A549 (cell line): Measurements from ENCODE around the gene MAGI2.

Source experiments
- CHD2 ChIP-seq: fragments of 150-350 bp; IDR thresholded peaks from 2 replicates; pipeline ENCODE4 v1.6.1; 2014; ENCODE audit warnings: low read length; ENCODE audit not compliant: partially characterized antibody
- CTCF ChIP-seq: fragments of >200 bp; sonication (Bioruptor Twin); formaldehyde crosslinking; IDR thresholded peaks from 3 replicates; pipeline ENCODE4 v1.5.1; 2016
- HMGXB4 ChIP-seq: fragments of 250-450 bp; sonication (Bioruptor Pico); IDR thresholded peaks from 2 replicates; pipeline ENCODE4 v1.5.0; 2021; ENCODE audit warnings: mild to moderate bottlenecking, moderate library complexity, borderline replicate concordance
- POLR2A ChIP-seq: IDR thresholded peaks from 2 replicates; pipeline ENCODE4 v1.6.1; 2012; ENCODE audit warnings: mild to moderate bottlenecking, low read length

GRCh38 chr7:79339208-79339925 is 114.1 kb downstream of the MAGI2 start:
- no peak for TF ChIP-seq POLR2A
- TF ChIP-seq CHD2, result no peak
- TF ChIP-seq CTCF, result no peak
- no peak for TF ChIP-seq HMGXB4 (CRISPR knock-in tag)
